Stimulated activated CD8-positive, alpha-beta memory T cell treated with anti-CD3 and anti-CD28 coated beads, Interleukin-12 subunit alpha, Interleukin-12 subunit beta, amount 100 ng/mL, for 4 hours (primary cell): ENCODE data around the gene RHBDL1.
"Not testable (repeated sequence)": the region's sequence is repeated elsewhere in the genome, so short reads cannot be mapped to it uniquely, and the experiment has no call there.

Source experiments
- DNase-seq: peaks from one replicate; pipeline ENCODE4 v3.0.0-alpha.2; 2020; ENCODE audit warnings: low read depth

The RHBDL1 gene

GRCh38 chr16:706189-707061 lies 31.0 kb downstream of the RHBDL1 start:
- no peak for DNase-seq

DNA sequence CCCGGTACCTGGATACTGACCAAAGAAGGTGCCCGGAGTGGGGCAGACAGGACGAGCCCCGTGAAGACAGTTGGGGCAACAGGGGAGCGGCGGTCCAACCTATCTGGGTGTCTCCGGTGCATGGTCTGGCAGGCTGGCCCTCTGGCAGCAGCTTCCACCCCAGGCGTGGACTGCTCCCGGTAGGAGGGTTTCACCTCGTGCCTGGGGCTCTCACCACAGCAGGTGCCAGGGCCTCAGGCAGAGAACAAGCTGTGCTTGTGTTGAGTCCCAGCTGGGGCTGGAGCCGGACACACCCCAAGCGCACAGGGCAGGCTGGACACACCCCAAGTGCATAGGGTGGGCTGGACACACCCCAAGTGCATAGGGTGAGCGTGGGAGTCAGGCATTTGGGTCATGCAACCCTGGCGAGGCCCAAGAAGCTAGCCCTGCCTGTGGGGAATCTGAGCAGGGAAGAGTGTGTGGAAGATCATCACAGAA lies 31.6 kb downstream of the RHBDL1 start:
- no peak for DNase-seq

- no peak for DNase-seq
Observed at GRCh38 chr16:708019-708418, 32.5 kb downstream of the RHBDL1 start.

GRCh38 chr16:708959-709358 lies 33.5 kb downstream of the RHBDL1 start:
- no peak for DNase-seq

DNA sequence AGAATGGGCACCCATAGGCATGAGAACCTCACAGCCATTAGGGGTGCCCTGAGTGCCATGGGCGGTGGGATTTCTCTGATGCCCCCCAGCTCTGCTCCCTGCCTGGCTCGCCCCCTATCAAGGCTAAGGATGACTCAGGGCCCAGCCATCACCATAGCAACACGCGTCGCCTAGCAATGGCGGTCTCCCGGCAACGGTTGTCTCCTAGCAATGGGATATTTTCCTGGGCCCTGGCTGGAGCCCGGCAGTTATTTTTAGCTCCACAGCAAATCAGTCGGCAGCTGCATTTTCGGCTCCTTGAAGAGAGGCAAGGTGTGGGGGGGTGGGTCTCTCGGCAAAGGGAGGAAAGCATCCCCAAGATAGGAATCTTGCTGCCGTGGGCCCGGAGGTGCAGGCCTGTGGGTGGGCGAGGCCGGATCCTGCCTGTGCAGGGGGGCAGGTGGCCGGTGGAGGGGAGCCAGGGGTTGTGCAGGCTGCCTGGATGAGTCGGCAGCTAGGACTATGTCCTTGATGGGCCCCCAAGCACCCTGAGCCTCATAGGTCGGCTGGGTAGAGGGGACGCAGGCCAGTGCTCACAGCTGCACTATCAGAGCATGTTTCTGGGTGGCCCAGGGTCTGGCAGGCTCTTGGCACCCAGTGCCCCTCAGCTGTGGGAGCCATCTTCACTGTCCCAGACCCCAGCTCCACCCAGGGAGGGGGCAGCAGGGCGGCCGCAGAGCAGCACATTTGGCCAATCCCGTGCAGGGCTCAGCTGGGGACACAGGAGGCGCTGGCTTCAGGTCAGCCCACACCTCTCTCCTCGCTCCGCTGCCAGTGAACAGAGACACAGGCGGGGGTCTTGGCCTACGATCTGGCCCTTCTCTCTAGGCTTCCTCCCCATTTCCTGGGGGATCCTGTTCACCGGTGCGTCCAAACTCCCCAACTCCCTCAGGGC lies 34.4 kb downstream of the RHBDL1 start:
- DNase-seq: no peak

- DNase-seq: no peak
Observed at GRCh38 chr16:710500-711075, 35.1 kb downstream of the RHBDL1 start.

DNA sequence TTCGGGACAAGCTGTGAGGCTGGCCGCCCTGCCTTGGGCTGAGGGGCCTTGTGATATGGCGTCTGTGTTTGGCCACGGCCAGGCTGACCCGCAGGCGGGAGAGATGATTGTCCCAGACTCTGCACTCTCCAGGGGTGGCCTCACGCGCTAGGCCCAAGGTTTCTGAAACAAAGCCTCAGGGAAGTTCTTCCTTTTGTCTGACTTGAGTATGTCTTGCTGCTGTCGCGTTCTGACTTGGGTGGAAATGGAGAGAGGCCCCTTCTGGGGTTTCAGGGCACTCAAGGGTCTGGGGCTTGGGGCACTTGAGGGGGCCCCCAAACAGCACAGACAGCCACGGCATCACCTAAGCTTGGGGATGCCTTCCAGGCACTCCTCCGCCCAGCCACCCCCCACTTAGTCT lies 35.6 kb downstream of the RHBDL1 start:
- DNase-seq: no peak

- peak; percentile 69 for DNase-seq
Observed at GRCh38 chr16:711548-712320, 36.3 kb downstream of the RHBDL1 start.

GRCh38 chr16:712740-713250 lies 37.3 kb downstream of the RHBDL1 start:
- not testable (repeated sequence) for DNase-seq

- DNase-seq: no peak
Observed at GRCh38 chr16:714079-714478, 38.6 kb downstream of the RHBDL1 start.

- DNase-seq: peak; percentile 83
Observed at GRCh38 chr16:714558-715476, 39.3 kb downstream of the RHBDL1 start, which contains the start of gene METRN. Gene METRN (plus strand): TSS chr16:715118. CDS start chr16:715290, 172 bp downstream.

DNA sequence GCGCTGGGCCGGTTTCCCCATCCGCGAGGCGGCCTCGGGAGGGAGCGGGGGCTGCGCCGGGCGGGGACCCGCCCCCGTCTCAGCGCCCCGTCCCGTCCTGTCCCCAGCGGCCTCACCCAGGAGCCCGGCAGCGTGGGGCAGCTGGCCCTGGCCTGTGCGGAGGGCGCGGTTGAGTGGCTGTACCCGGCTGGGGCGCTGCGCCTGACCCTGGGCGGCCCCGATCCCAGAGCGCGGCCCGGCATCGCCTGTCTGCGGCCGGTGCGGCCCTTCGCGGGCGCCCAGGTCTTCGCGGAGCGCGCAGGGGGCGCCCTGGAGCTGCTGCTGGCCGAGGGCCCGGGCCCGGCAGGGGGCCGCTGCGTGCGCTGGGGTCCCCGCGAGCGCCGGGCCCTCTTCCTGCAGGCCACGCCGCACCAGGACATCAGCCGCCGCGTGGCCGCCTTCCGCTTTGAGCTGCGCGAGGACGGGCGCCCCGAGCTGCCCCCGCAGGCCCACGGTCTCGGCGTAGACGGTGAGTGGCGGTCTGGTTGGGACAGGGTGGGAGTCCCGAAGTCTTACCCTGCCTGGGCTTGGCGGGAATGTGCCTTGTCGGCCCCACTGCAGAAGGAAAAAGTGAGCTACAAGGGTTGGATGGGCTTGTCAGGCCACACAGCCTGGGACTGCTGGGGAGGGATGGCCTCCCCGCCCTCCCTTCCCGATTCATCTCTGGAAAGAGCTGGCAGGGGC lies 40.2 kb downstream of the RHBDL1 start:
- no peak for DNase-seq

DNA sequence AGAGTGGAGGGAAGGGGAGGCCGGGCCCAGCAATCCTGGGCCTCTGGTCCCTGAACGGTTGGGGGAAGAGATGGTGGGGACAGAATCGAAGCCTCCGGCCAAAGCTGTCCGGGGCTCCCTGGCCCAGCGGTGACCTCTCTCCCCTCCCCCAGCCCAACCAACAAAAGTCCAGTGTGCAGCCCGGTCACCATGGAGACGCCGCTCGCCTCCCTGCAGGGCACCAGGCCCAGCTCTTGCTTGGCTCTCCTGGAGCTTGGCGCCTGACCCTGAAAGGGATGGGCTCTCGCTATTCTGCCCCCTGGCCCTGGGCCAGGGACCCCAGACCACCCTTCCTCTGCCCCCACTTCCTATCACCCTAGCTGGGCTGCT lies 40.7 kb downstream of the RHBDL1 start:
- no peak for DNase-seq

DNA sequence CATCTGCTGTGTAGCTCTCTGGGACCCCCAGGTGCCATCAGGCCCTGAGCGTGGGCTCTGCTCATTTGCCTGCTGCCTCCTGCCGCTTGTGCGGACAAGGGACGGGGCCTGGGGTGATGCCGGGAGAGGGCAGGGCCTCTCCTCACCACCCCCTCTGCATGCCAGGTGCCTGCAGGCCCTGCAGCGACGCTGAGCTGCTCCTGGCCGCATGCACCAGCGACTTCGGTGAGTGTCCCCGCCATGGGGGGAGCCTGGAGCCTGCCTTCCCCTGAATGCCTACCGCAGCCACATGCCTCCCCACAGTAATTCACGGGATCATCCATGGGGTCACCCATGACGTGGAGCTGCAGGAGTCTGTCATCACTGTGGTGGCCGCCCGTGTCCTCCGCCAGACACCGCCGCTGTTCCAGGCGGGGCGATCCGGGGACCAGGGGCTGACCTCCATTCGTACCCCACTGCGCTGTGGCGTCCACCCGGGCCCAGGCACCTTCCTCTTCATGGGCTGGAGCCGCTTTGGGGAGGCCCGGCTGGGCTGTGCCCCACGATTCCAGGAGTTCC lies 41.4 kb downstream of the RHBDL1 start:
- no peak for DNase-seq

GRCh38 chr16:717450-718245 lies 42.2 kb downstream of the RHBDL1 start:
- no peak for DNase-seq

GRCh38 chr16:718389-718788 lies 42.9 kb downstream of the RHBDL1 start:
- no peak for DNase-seq

DNA sequence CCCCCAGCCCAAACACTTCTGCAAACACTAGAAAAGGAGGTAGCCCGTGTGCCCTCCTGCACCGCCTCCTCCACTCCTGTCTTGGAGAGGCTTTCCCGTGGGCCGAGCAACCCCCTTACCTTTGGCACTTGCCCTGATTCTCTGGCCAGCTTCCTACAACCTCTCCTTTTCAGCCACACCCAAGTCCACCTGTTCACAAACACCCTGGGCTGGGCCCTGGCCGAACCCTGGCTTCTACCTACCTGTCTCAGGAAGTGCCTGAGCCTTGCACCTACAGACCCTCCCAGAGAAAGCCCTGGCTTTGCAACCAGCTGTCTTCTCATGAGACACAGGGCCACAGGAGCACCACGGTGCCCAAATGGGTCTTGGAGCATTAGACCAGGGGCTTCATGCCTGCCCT lies 43.5 kb downstream of the RHBDL1 start:
- DNase-seq: no peak

- DNase-seq: no peak
Observed at GRCh38 chr16:719815-720446, 44.5 kb downstream of the RHBDL1 start.
